ENCODE measurements around the gene AOPEP.

DNA sequence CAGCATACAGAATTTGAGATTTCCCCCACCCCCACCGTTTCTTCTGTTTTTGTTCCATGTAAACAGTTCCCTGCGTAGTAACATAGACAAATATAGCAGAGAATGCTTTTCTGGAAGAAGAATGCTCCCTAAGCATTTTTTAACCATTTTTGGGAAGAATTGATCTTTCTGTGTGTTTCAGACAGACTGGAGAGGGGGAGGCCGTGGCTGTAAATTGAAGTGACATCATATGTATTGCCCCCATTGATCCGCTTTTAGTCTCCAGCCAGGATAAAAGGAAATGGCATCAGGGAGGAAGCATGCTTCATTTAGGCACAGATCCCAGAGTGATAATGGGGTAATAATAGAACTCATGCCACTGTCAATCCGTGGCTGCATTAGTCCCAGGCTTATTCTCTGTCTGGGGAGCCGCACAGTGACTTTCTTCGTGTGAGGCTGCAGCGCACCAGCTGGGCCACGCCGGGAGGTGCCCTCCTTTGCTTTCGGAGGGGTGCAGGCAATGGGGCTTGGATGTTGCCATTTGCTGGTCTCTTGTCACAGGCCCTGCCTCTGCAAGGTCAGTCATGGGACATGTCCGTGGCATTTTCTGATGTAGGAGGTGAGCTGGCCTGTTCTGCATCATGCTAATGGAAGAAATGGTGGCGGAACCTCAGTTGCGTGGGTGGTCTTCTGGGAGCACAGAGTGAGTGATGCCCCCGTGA lies 329.5 kb downstream of the AOPEP start:
- TF ChIP-seq CTCF (IDR thresholded peaks at IDR 0.05; ENCODE audit: low read length) (no peak), EZH2 (IDR thresholded peaks at IDR 0.05; ENCODE audit: borderline replicate concordance, low read length) (no peak)

All from OCI-LY1 (cell line).